WTC11 (cell line): Measurements from ENCODE around the gene ARVCF. TPM values are rescaled to one million over a fixed set of nuclear protein-coding genes. Genes with fewer than 3 reads are reported as not detected.

Experiments
- ATAC-seq: fragments of 200-7000 bp; cut with Tn5 transposase; 2 replicates; pipeline ENCODE4 v1.10.0; 2021; ENCODE audit warnings: mild to moderate bottlenecking, moderate library complexity
- CTCF ChIA-PET: fragments of 300-600 bp; sonication (Branson Sonifier 250); formaldehyde crosslinking; loops from one replicate; lab custom pipeline; 2021; ENCODE audit warnings: antibody characterized with exemption; lab: Charles Lee
- POLR2A ChIA-PET: fragments of 350-600 bp; sonication (Branson Sonifier 250); formaldehyde crosslinking; loops from one replicate; lab custom pipeline; 2021; ENCODE audit warnings: antibody characterized with exemption; lab: Charles Lee
- DNase-seq: peaks from one replicate; pipeline ENCODE4 v3.0.0; 2021; ENCODE audit warnings: low spot score
- H3K27ac Mint-ChIP-seq: 2 replicates; pipeline ENCODE4 v1.8.0; 2021; ENCODE audit warnings: mixed read lengths
- H3K27me3 Mint-ChIP-seq: 2 replicates; pipeline ENCODE4 v1.8.0; 2021; ENCODE audit warnings: low read depth, mild to moderate bottlenecking, moderate library complexity, mixed read lengths
- H3K36me3 Mint-ChIP-seq: 2 replicates; pipeline ENCODE4 v1.8.0; 2021; ENCODE audit warnings: mixed read lengths
- H3K4me1 Mint-ChIP-seq: 2 replicates; pipeline ENCODE4 v1.8.0; 2022; ENCODE audit warnings: mixed read lengths
- H3K4me3 Mint-ChIP-seq: 2 replicates; pipeline ENCODE4 v1.8.0; 2021; ENCODE audit warnings: mild to moderate bottlenecking, moderate library complexity, mixed read lengths
- H3K9me3 Mint-ChIP-seq: 2 replicates; pipeline ENCODE4 v1.8.0; 2021; ENCODE audit warnings: mixed read lengths
- ATF1 ChIP-seq: sonication (generic); formaldehyde crosslinking; IDR thresholded peaks from 2 replicates; pipeline ENCODE4 v1.8.1; 2023; ENCODE audit warnings: mild to moderate bottlenecking, moderate library complexity, missing genetic modification reagents
- CBFB ChIP-seq: sonication (generic); formaldehyde crosslinking; IDR thresholded peaks from 2 replicates; pipeline ENCODE4 v1.8.1; 2022; ENCODE audit warnings: mild to moderate bottlenecking, low read depth, missing genetic modification reagents
- CREB1 ChIP-seq: sonication (generic); formaldehyde crosslinking; IDR thresholded peaks from 2 replicates; pipeline ENCODE4 v1.8.0; 2023; ENCODE audit warnings: mild to moderate bottlenecking, missing genetic modification reagents
- GABPB1 ChIP-seq: sonication (generic); formaldehyde crosslinking; IDR thresholded peaks from 2 replicates; pipeline ENCODE4 v1.8.1; 2023; ENCODE audit warnings: mild to moderate bottlenecking, missing genetic modification reagents
- GRHL2 ChIP-seq: fragments of 250-450 bp; sonication (Bioruptor Pico); IDR thresholded peaks from 2 replicates; pipeline ENCODE4 v1.8.0; 2022; ENCODE audit warnings: mild to moderate bottlenecking, moderate library complexity; ENCODE audit not compliant: insufficient replicate concordance, severe bottlenecking
- GTF2I ChIP-seq: fragments of 250-450 bp; sonication (Bioruptor Pico); conservative IDR thresholded peaks from 2 replicates; pipeline ENCODE4 v1.4.0; 2021; ENCODE audit warnings: mild to moderate bottlenecking
- JAZF1 ChIP-seq: fragments of 250-450 bp; sonication (Bioruptor Pico); IDR thresholded peaks from 2 replicates; pipeline ENCODE4 v1.9.0; 2021; ENCODE audit warnings: moderate library complexity, mild to moderate bottlenecking, inconsistent platforms
- NR2C2 ChIP-seq: sonication (generic); formaldehyde crosslinking; IDR thresholded peaks from 2 replicates; pipeline ENCODE4 v1.8.0; 2022; ENCODE audit warnings: mild to moderate bottlenecking, missing genetic modification reagents
- OVOL2 ChIP-seq: fragments of 250-450 bp; sonication (Bioruptor Pico); IDR thresholded peaks from 2 replicates; pipeline ENCODE4 v1.9.0; 2021; ENCODE audit warnings: mild to moderate bottlenecking, borderline replicate concordance
- ZNF219 ChIP-seq: sonication (generic); formaldehyde crosslinking; IDR thresholded peaks from 2 replicates; pipeline ENCODE4 v1.8.0; 2023; ENCODE audit warnings: missing genetic modification reagents, mild to moderate bottlenecking, borderline replicate concordance
- ZNF416 ChIP-seq: fragments of 250-450 bp; sonication (Bioruptor Pico); IDR thresholded peaks from 2 replicates; pipeline ENCODE4 v1.9.0; 2021; ENCODE audit warnings: mild to moderate bottlenecking, inconsistent platforms
- total RNA-seq: library from RNA; stranded (reverse); gene quantifications from 3 replicates; pipeline ENCODE4 v1.2.3, GENCODE V29; 2021
- TF ChIP-seq, protein P1 (sequence below): sonication (generic); formaldehyde crosslinking; IDR thresholded peaks from 2 replicates; pipeline ENCODE4 v1.8.1; 2022; ENCODE audit warnings: low read depth, mild to moderate bottlenecking, moderate library complexity, missing genetic modification reagents, borderline replicate concordance
- TF ChIP-seq, protein P2 (sequence below): sonication (generic); formaldehyde crosslinking; conservative IDR thresholded peaks from 2 replicates; pipeline ENCODE4 v1.8.1; 2023; ENCODE audit warnings: mild to moderate bottlenecking, low read depth, missing genetic modification reagents, moderate library complexity
- TF ChIP-seq, protein P3 (sequence below): fragments of 250-450 bp; sonication (Bioruptor Pico); IDR thresholded peaks from 2 replicates; pipeline ENCODE4 v1.9.0; 2021; ENCODE audit warnings: mild to moderate bottlenecking
- TF ChIP-seq, protein P4 (sequence below): fragments of 250-450 bp; sonication (Bioruptor Pico); IDR thresholded peaks from 2 replicates; pipeline ENCODE4 v2.1.2; 2022; ENCODE audit warnings: mild to moderate bottlenecking, moderate library complexity
- TF ChIP-seq, protein P5 (sequence below): sonication (generic); formaldehyde crosslinking; IDR thresholded peaks from 2 replicates; pipeline ENCODE4 v1.8.1; 2023; ENCODE audit warnings: mild to moderate bottlenecking, missing genetic modification reagents, moderate library complexity

ARVCF gene
- total RNA-seq, 1 experiment from 2014 or later = 65.4 TPM

DNA sequence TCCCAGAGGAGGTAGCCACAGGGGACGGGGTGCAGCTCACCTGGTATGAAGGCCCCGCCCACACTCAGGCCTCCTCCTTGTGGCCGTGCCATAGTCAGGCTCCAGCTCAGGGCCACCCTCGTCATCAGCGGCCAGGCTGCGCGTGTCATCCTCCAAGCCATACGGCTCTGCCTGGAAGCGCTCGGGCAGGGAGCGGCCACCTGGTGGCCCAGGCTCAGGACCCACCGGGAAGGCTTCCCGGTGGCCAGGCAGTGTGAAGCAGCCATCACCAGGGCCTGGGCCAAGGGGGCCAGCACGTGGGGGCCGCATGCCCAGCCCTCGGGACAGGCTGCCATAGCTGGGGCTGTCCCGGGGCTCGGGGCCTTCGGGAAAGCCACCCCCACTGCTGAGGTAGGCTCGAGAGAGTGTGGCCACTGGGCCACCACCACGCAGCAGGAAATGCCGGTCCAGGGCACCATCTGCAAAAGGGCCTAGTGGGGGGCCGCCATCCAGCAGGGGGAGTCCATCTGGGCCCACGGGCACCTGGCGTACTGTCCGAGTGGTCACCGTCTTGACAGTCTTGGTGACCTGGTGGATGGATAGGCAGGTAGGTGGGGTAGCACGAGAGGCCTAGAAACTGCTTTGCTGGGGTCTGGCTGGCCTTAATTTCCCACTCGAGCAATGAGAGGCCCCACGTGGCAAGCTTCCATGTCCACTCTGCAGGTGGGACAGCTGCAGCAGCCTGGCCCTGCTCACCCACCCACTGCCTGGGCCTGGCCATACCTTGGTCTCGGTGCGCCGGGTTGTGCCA, 35.3 kb downstream of the ARVCF start (continued):
- TF ChIP-seq, protein P1, sequence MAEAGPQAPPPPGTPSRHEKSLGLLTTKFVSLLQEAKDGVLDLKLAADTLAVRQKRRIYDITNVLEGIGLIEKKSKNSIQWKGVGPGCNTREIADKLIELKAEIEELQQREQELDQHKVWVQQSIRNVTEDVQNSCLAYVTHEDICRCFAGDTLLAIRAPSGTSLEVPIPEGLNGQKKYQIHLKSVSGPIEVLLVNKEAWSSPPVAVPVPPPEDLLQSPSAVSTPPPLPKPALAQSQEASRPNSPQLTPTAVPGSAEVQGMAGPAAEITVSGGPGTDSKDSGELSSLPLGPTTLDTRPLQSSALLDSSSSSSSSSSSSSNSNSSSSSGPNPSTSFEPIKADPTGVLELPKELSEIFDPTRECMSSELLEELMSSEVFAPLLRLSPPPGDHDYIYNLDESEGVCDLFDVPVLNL (CRISPR knock-in tag) = no peak
- TF ChIP-seq ZNF219 (CRISPR knock-in tag) = no peak
- no peak for TF ChIP-seq GRHL2 (CRISPR knock-in tag)
- no peak for TF ChIP-seq ZNF416 (CRISPR knock-in tag)
- TF ChIP-seq CREB1 (CRISPR knock-in tag) = no peak
- no peak for TF ChIP-seq GTF2I (CRISPR knock-in tag)
- TF ChIP-seq, protein P2, sequence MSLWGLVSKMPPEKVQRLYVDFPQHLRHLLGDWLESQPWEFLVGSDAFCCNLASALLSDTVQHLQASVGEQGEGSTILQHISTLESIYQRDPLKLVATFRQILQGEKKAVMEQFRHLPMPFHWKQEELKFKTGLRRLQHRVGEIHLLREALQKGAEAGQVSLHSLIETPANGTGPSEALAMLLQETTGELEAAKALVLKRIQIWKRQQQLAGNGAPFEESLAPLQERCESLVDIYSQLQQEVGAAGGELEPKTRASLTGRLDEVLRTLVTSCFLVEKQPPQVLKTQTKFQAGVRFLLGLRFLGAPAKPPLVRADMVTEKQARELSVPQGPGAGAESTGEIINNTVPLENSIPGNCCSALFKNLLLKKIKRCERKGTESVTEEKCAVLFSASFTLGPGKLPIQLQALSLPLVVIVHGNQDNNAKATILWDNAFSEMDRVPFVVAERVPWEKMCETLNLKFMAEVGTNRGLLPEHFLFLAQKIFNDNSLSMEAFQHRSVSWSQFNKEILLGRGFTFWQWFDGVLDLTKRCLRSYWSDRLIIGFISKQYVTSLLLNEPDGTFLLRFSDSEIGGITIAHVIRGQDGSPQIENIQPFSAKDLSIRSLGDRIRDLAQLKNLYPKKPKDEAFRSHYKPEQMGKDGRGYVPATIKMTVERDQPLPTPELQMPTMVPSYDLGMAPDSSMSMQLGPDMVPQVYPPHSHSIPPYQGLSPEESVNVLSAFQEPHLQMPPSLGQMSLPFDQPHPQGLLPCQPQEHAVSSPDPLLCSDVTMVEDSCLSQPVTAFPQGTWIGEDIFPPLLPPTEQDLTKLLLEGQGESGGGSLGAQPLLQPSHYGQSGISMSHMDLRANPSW (CRISPR knock-in tag) = no peak
- TF ChIP-seq, protein P3, sequence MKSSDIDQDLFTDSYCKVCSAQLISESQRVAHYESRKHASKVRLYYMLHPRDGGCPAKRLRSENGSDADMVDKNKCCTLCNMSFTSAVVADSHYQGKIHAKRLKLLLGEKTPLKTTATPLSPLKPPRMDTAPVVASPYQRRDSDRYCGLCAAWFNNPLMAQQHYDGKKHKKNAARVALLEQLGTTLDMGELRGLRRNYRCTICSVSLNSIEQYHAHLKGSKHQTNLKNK = no peak
- TF ChIP-seq GABPB1 (CRISPR knock-in tag) = no peak
- no peak for TF ChIP-seq NR2C2 (CRISPR knock-in tag)
- TF ChIP-seq, all 79 proteins: peak for 0

DNA sequence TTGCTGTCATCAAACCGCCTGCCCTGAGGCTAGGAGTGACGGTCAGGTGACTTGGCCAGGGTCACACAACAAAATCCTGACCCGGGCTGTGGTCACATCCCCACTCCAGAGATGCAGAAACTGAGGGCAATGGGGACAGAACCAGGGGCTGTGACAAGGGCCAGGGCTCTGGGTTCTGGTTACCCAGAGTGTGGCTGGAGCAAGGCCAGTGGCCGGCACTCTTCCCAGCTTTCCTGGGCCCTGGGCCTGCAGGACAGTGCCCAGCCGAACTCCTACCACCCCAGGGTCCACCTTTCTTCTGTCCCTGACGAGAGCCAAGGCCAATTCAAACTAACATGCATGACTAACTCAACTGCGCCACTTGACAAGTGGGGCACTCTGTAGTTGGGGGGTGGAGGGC, 35.9 kb downstream of the ARVCF start:
- H3K4me1 Mint-ChIP-seq = peaks cover 6% of the 10 kb centered on the region; the same call in 1 of the 2 replicates
- no peaks in the 10 kb centered on the region for H3K27me3 Mint-ChIP-seq
- no peaks in the 10 kb centered on the region for H3K9me3 Mint-ChIP-seq
- ChIA-PET CTCF (interaction anchor here (0.8 to 1.0 kb wide), 2 partner anchors 9 to 32 kb away, joined by 3 read pairs; no protein-coding TSS in a partner anchor), POLR2A (no interaction called here)
- ATAC-seq (no peak), DNase-seq (no peak)
- H3K27ac Mint-ChIP-seq = no peak overlapping the region
- H3K36me3 Mint-ChIP-seq = peaks cover 6% of the 10 kb centered on the region; the same call in 1 of the 2 replicates
- no peak overlapping the region for H3K4me3 Mint-ChIP-seq
- TF ChIP-seq JAZF1 (CRISPR knock-in tag) (no peak), ATF1 (CRISPR knock-in tag) (no peak), CBFB (CRISPR knock-in tag) (no peak), OVOL2 (no peak)
- TF ChIP-seq, protein P4, sequence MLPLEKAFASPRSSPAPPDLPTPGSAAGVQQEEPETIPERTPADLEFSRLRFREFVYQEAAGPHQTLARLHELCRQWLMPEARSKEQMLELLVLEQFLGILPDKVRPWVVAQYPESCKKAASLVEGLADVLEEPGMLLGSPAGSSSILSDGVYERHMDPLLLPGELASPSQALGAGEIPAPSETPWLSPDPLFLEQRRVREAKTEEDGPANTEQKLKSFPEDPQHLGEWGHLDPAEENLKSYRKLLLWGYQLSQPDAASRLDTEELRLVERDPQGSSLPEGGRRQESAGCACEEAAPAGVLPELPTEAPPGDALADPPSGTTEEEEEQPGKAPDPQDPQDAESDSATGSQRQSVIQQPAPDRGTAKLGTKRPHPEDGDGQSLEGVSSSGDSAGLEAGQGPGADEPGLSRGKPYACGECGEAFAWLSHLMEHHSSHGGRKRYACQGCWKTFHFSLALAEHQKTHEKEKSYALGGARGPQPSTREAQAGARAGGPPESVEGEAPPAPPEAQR (CRISPR knock-in tag) = no peak
- TF ChIP-seq, protein P5, sequence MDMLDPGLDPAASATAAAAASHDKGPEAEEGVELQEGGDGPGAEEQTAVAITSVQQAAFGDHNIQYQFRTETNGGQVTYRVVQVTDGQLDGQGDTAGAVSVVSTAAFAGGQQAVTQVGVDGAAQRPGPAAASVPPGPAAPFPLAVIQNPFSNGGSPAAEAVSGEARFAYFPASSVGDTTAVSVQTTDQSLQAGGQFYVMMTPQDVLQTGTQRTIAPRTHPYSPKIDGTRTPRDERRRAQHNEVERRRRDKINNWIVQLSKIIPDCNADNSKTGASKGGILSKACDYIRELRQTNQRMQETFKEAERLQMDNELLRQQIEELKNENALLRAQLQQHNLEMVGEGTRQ (CRISPR knock-in tag) = no peak
